Prostate gland (tissue), 2 donors: ENCODE results near the gene ANKRD10.

Source experiments
- POLR2A ChIP-seq: fragments of 450-650 bp; IDR thresholded peaks from one replicate; pipeline ENCODE4 v1.6.1; 2016; ENCODE audit warnings: antibody characterized with exemption, mild to moderate bottlenecking
- POLR2AphosphoS5 ChIP-seq: sonication (generic); formaldehyde crosslinking; IDR thresholded peaks from one replicate; pipeline ENCODE4 v1.6.1; 2017; ENCODE audit warnings: antibody characterized with exemption
- TF ChIP-seq, protein P1 (sequence below), 4 experiments: fragments of 200-600 bp in 2 of 4; fragments of 450-650 bp in 2 of 4; sonication (generic) in 2 of 4; IDR thresholded peaks; 1 replicate in 3 of 4; 2 replicates in 1 of 4; pipeline ENCODE4 v1.5.1; 2016 to 2019; ENCODE audit warnings: antibody characterized with exemption in 4 of 4, mild to moderate bottlenecking in 2 of 4, moderate library complexity in 2 of 4

DNA sequence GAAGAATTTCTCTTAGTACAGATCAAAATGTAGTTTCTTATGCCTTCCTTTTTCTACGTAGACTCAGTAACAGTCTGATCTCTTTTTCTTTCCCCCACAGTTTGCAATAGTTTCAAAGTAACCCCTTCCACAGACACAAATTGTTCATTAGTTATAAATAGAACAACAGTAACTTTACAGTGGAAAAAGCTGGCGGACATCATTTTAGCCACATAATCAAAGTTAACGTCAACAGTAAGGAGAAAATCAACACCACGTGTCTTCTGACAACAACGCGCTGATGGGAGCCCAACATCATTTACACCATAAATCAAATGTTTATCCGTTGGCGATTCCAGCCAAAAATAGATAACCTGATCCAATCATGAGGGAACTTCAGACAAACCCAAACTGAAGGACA, 76.8 kb downstream of the ANKRD10 start:
- TF ChIP-seq, protein P1, sequence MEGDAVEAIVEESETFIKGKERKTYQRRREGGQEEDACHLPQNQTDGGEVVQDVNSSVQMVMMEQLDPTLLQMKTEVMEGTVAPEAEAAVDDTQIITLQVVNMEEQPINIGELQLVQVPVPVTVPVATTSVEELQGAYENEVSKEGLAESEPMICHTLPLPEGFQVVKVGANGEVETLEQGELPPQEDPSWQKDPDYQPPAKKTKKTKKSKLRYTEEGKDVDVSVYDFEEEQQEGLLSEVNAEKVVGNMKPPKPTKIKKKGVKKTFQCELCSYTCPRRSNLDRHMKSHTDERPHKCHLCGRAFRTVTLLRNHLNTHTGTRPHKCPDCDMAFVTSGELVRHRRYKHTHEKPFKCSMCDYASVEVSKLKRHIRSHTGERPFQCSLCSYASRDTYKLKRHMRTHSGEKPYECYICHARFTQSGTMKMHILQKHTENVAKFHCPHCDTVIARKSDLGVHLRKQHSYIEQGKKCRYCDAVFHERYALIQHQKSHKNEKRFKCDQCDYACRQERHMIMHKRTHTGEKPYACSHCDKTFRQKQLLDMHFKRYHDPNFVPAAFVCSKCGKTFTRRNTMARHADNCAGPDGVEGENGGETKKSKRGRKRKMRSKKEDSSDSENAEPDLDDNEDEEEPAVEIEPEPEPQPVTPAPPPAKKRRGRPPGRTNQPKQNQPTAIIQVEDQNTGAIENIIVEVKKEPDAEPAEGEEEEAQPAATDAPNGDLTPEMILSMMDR (IDR thresholded peaks at IDR 0.05), result no peak
- TF ChIP-seq POLR2A (no peak), POLR2AphosphoS5 (no peak)
